Limb (tissue), 2 donors: ENCODE results near the gene HSPA1A.
A peak's percentile ranks its signal among the peaks of the same experiment; 100 is the strongest.

Experiments
- DNase-seq, 2 donors: peaks; one replicate each; pipeline ENCODE4 v3.0.0-alpha.2; 2016; ENCODE audit errors: extremely low spot score in 2 of 2

Gene HSPA1A

GRCh38 chr6:31815025-31815838, at the start of gene HSPA1A, which contains the start of gene HSPA1L:
TSS of gene HSPA1A (plus strand) at chr6:31815543. CDS start at chr6:31815757, 214 bp downstream.
TSS of gene HSPA1L (minus strand) at chr6:31815283. CDS start at chr6:31811972, 3,311 bp downstream.
- peak; percentile 93 to 94 for DNase-seq

GRCh38 chr6:31765559-31765909, 49.8 kb upstream of the HSPA1A start:
- no peak for DNase-seq

- no peak for DNase-seq
These were observed 49.2 kb upstream of the HSPA1A start for GRCh38 chr6:31765910-31766794.

- no peak for DNase-seq
These were observed 48.2 kb upstream of the HSPA1A start for GRCh38 chr6:31767096-31767645.

- DNase-seq: no peak
These were observed 46.7 kb upstream of the HSPA1A start for GRCh38 chr6:31768363-31769257.

GRCh38 chr6:31769684-31770371, 45.5 kb upstream of the HSPA1A start:
- DNase-seq: no peak

- no peak for DNase-seq
These were observed 44.5 kb upstream of the HSPA1A start for GRCh38 chr6:31770860-31771259.

DNA sequence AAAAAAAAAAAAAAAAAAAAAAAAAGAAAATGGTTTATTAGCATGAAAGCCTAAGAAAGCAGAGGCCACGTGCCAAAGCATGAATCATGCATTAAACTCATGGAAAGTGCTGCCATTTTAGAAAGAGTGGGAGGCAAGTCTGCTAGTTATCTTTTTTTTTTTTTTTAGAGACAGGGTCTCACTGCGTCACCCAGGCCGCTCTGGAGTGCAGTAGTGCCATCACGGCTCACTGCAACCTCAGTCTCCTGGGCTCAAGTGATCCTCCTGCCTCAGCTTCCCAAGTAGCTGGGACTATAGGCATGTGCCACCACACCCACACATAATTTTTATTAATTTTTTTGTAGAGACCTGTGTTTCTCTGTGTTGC, 43.4 kb upstream of the HSPA1A start:
- no peak for DNase-seq

- DNase-seq: no peak
These were observed 40.2 kb upstream of the HSPA1A start for GRCh38 chr6:31775184-31775583.

GRCh38 chr6:31775633-31776484, 39.5 kb upstream of the HSPA1A start:
- DNase-seq: no peak

GRCh38 chr6:31776485-31776988, 38.8 kb upstream of the HSPA1A start:
- no peak for DNase-seq

DNA sequence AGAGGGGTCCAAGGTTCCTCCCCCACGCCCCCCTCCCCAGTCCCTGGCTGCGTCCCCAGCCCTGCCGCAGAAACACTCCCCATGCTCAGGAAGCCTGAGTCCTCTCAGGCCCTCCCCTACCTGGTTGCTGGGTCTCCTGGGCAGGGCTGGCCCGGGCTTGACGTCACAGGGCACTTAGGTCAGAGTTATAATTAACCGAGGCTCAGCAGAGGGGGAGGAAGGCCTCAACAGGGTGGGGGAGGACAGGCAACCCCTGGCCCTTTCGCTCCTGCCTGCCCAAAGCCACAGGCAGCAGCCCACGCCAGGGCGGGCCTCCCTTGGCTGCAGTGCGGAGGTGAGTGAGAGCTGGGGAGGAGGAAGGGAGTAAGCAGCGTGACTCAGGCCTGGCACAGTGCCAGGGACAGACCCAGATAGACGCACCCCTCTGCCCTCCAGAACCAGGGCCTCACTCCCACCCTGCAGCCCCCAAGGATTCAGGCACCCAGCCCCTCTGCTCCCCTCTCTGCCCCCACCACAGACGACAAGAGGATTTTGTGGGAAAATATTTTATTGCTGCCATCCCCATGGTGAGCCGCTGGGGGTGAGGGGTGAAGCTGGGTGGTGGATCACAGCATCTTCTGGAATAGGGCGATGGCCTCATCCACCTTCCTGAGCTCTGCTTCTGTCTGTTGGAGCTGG, 38.2 kb upstream of the HSPA1A start, which contains the start of gene VWA7:
TSS of gene VWA7 (minus strand) at position 340 of the 678 bp plus-strand sequence. CDS start 549 bp downstream, outside the sequence.
- DNase-seq: peak; percentile 7 to 56

DNA sequence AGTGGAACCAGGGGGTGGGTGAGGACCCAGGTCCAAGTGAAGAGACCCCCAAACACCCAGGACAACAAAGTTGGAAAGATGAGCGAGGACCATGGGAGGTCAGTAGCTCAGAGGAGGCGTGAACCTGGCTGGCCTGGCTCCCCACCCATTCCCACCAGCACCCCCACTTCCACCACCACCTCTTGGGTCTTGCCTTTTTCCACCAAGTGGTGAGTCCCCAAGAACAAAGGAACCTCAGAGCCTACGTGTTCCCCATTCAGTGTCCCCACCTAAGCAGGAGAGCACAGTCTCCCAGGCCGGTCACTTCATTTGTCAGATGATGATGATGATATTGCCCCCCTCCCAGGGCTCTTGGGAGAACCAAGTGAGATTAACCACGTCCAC, 37.7 kb upstream of the HSPA1A start:
- DNase-seq: no peak

- no peak for DNase-seq
These were observed 37.1 kb upstream of the HSPA1A start for GRCh38 chr6:31778193-31778592.

DNA sequence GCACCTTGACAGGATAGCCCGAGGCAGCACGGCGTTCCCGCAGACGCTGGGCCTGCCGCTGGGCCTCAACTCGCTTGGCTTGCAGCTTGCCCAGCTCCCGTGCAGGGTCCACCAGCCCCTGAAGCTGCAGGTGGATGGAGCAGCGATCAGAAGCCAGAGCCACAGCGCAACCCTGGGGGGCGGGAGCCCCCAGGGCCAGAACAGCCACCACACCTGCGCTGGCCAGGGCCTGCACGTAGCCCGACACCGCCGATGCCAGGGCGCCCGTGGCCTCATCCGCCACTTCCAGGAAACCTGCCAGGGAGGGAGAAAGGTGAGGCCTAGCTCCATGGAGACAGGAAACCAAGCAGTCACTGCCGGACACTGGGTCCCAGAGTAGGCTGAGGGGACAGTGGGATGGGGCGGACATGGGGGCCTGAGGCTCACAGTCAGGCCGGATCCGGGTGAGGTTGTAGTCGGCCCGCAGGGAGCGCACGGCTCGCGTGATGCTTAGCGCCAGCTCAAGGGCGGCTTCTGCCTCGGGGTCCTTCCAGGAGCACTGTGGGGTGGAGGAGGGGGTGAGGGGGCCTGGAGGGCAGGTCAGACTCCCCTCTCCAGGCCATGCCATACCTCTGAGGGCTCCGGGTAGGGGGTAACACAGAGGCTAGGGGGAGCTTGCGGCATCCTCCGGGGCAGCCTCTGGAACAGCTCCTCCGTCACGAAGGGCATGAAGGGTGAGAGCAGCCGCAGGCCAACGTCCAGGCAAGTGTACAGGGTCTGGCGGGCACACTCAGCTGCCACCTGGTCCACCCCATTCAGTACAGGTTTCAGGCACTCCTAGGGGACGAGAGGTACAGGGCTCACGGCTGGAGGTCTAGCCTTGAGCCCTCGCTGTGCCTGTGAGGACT, 36.1 kb upstream of the HSPA1A start:
- DNase-seq: no peak

DNA sequence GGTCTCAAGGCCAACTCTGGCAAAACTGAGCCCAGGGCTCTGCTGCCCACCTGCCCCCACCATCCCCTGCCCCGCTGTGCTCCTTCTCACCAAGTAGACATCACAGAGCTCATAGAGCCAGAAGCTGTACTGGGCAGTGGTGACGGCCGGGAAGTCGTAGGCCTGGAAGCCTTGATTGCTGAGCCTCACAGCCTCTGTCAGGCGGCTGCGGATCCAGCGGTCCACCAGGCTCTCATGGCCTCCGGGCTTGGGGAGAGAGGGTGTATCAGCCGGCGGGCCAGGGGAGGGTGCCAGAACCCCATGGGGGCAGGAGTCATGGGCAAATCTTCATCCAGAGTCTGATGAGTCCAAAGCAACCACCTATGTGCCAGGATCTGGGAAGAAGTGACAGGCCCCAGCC, 35.4 kb upstream of the HSPA1A start:
- no peak for DNase-seq

- DNase-seq: no peak
These were observed 34.7 kb upstream of the HSPA1A start for GRCh38 chr6:31780507-31781243.
